ENCODE data around the gene NPW. TPM values are rescaled to one million over a fixed set of nuclear protein-coding genes. Genes with fewer than 3 reads are reported as not detected.

Gene NPW
- polyA plus RNA-seq (2011; rRNA removed): 0.26 and 0.33 TPM in 2 replicates
- polyA minus RNA-seq (2011; rRNA and poly(A)+ RNA removed): not detected in 2 replicates

- ChIA-PET POLR2A (no interaction called here), CTCF (interaction anchor here (1.5 to 2.7 kb wide), 5 partner anchors 15 to 134 kb away, joined by 3 to 8 read pairs (median 4); partner anchors contain the start of genes NTHL1, RPS2 and TSC2)
- H3K27me3 ChIP-seq (ENCODE audit: control insufficient read depth, insufficient read depth, low read length): peaks cover 6% of the 10 kb centered on the region; the same call in 1 of the 2 replicates
- H3K4me3 ChIP-seq (ENCODE audit: low read depth, low read length): no peak within 1 kb of the TSS
- DNase-seq (ENCODE audit: low read depth): no peak
- no peaks in the 10 kb centered on the region for H3K36me3 ChIP-seq (ENCODE audit: control insufficient read depth, insufficient read depth, low read length)
- TF ChIP-seq CTCF (IDR thresholded peaks at IDR 0.05; ENCODE audit: insufficient read depth, low read depth, low read length): no peak
Observed at GRCh38 chr16:2019518-2019920, at the start of gene NPW. Gene NPW (plus strand): TSS chr16:2019785.

- CTCF ChIA-PET: interaction anchor here (0.7 to 1.6 kb wide), 2 partner anchors 10 to 25 kb away, joined by 3 to 4 read pairs; no protein-coding TSS in a partner anchor
- POLR2A ChIA-PET: interaction anchor here (1.0 kb wide), 1 partner anchor 184 kb away, joined by 7 read pairs; the partner anchor contains the start of gene TRAF7
Observed at GRCh38 chr16:1971796-1972489, 47.6 kb upstream of the NPW start, which contains the start of gene TBL3. Gene TBL3 (plus strand): TSS chr16:1972053. CDS start chr16:1972165, 112 bp downstream.

GRCh38 chr16:1972490-1972877 is 47.1 kb upstream of the NPW start:
- POLR2A ChIA-PET: no interaction called here
- no peak for DNase-seq (ENCODE audit: low read depth)
- no peaks in the 10 kb centered on the region for H3K27me3 ChIP-seq (ENCODE audit: control insufficient read depth, insufficient read depth, low read length)
- peak overlapping the region; percentile 99 for H3K4me3 ChIP-seq (ENCODE audit: low read depth, low read length)
- CTCF ChIA-PET: interaction anchor here (1.6 kb wide), 1 partner anchor 10 kb away, joined by 4 read pairs; no protein-coding TSS in a partner anchor
- TF ChIP-seq CTCF (IDR thresholded peaks at IDR 0.05; ENCODE audit: insufficient read depth, low read depth, low read length): no peak
- H3K36me3 ChIP-seq (ENCODE audit: control insufficient read depth, insufficient read depth, low read length): peaks cover 23% of the 10 kb centered on the region

More at GRCh38 chr16:1971796-1972489, 47.6 kb upstream of the NPW start, which contains the start of gene TBL3:
- Histone ChIP-seq H3K27me3 (ENCODE audit: control insufficient read depth, insufficient read depth, low read length) (no peaks in the 10 kb centered on the region), H3K36me3 (ENCODE audit: control insufficient read depth, insufficient read depth, low read length) (peaks cover 20% of the 10 kb centered on the region), H3K4me3 (ENCODE audit: low read depth, low read length) (peak within 1 kb of the TSS; percentile 99)
- peak; percentile 39 for DNase-seq (ENCODE audit: low read depth)
- no peak for TF ChIP-seq CTCF (IDR thresholded peaks at IDR 0.05; ENCODE audit: insufficient read depth, low read depth, low read length)

- ChIA-PET POLR2A (no interaction called here), CTCF (no interaction called here)
- H3K4me3 ChIP-seq (ENCODE audit: low read depth, low read length): no peak overlapping the region
- no peaks in the 10 kb centered on the region for H3K27me3 ChIP-seq (ENCODE audit: control insufficient read depth, insufficient read depth, low read length)
- TF ChIP-seq CTCF (IDR thresholded peaks at IDR 0.05; ENCODE audit: insufficient read depth, low read depth, low read length): no peak
- H3K36me3 ChIP-seq (ENCODE audit: control insufficient read depth, insufficient read depth, low read length): peaks cover 32% of the 10 kb centered on the region
- DNase-seq (ENCODE audit: low read depth): no peak
Observed at GRCh38 chr16:1973461-1974156, 46.0 kb upstream of the NPW start.

All from BJ (cell line).